HG03571 (cell line): ENCODE data around the gene KIN.
"Not testable (repeated sequence)": the region's sequence is repeated elsewhere in the genome, so short reads cannot be mapped to it uniquely, and the experiment has no call there.

ENCODE experiments used
- ATAC-seq: cut with Tn5 transposase; IDR thresholded peaks from one replicate; pipeline ENCODE4 v1.9.1; 2021; ENCODE audit not compliant: unreplicated experiment

The KIN gene

GRCh38 chr10:7738536-7739407 lies 49.0 kb downstream of the KIN start:
- no peak for ATAC-seq

GRCh38 chr10:7734821-7735220 lies 53.0 kb downstream of the KIN start:
- no peak for ATAC-seq

- ATAC-seq = no peak
These were observed 64.8 kb downstream of the KIN start for GRCh38 chr10:7722927-7723529.

GRCh38 chr10:7720478-7720877 lies 67.3 kb downstream of the KIN start:
- ATAC-seq = no peak

GRCh38 chr10:7718685-7719084 lies 69.1 kb downstream of the KIN start:
- no peak for ATAC-seq

- no peak for ATAC-seq
These were observed 70.0 kb downstream of the KIN start for GRCh38 chr10:7717767-7718166.

- ATAC-seq = no peak
These were observed 72.3 kb downstream of the KIN start for GRCh38 chr10:7715515-7715914.

GRCh38 chr10:7711075-7711474 lies 76.7 kb downstream of the KIN start:
- not testable (repeated sequence) for ATAC-seq

- no peak for ATAC-seq
These were observed 77.3 kb downstream of the KIN start for GRCh38 chr10:7710446-7710845.

- no peak for ATAC-seq
These were observed 79.0 kb downstream of the KIN start for GRCh38 chr10:7708832-7709231.

GRCh38 chr10:7707858-7708622 lies 79.8 kb downstream of the KIN start:
- no peak for ATAC-seq

- no peak for ATAC-seq
These were observed 80.7 kb downstream of the KIN start for GRCh38 chr10:7707102-7707501.

GRCh38 chr10:7706534-7707073 lies 81.2 kb downstream of the KIN start:
- ATAC-seq = no peak

- ATAC-seq = no peak
These were observed 82.5 kb downstream of the KIN start for GRCh38 chr10:7705341-7705740.

GRCh38 chr10:7704071-7705016 lies 83.4 kb downstream of the KIN start:
- no peak for ATAC-seq

- ATAC-seq = no peak
These were observed 84.7 kb downstream of the KIN start, which contains the start of gene ITIH2 for GRCh38 chr10:7703140-7703539. Gene ITIH2 (plus strand): TSS chr10:7703316. CDS start chr10:7703435, 119 bp downstream.

- no peak for ATAC-seq
These were observed 85.4 kb downstream of the KIN start for GRCh38 chr10:7702288-7702812.

- no peak for ATAC-seq
These were observed 86.5 kb downstream of the KIN start for GRCh38 chr10:7701158-7701742.
